Activated CD4-positive, alpha-beta T cell treated with anti-CD3 and anti-CD28 coated beads, Interleukin-2, amount 10 ng/mL, durations not matched to agents 7 days and 5 days (primary cell): ENCODE measurements around the gene KBTBD3. TPM values are rescaled to one million over a fixed set of nuclear protein-coding genes. Genes with fewer than 3 reads are reported as not detected.

ENCODE experiments used
- CTCF ChIA-PET: fragments of 350-600 bp; sonication (Branson Sonifier 250); formaldehyde crosslinking; loops from one replicate; lab custom pipeline; 2021; ENCODE audit warnings: antibody characterized with exemption; lab: Charles Lee
- POLR2A ChIA-PET: fragments of 350-600 bp; sonication (Branson Sonifier 250); formaldehyde crosslinking; loops from one replicate; lab custom pipeline; 2021; ENCODE audit warnings: antibody characterized with exemption; lab: Charles Lee
- DNase-seq: peaks from one replicate; pipeline ENCODE4 v3.0.0-alpha.2; 2020
- H3K27ac Mint-ChIP-seq: one replicate; pipeline ENCODE4 v1.8.0; 2021; ENCODE audit warnings: mild to moderate bottlenecking, moderate library complexity, mixed read lengths
- H3K27me3 Mint-ChIP-seq: one replicate; pipeline ENCODE4 v1.8.0; 2021; ENCODE audit warnings: mixed read lengths
- H3K36me3 Mint-ChIP-seq: one replicate; pipeline ENCODE4 v1.8.0; 2021; ENCODE audit warnings: low read depth, mixed read lengths
- H3K4me1 Mint-ChIP-seq: one replicate; pipeline ENCODE4 v1.8.0; 2021; ENCODE audit warnings: mixed read lengths
- H3K4me3 Mint-ChIP-seq: one replicate; pipeline ENCODE4 v1.8.0; 2021; ENCODE audit warnings: mild to moderate bottlenecking, moderate library complexity, mixed read lengths
- H3K9me3 Mint-ChIP-seq: one replicate; pipeline ENCODE4 v1.8.0; 2021; ENCODE audit warnings: mixed read lengths
- total RNA-seq, 2 experiments: library from RNA; stranded (reverse); gene quantifications; one replicate each; pipeline ENCODE4 v1.2.3, GENCODE V29; 2021

KBTBD3 gene
- total RNA-seq, 2 experiments from 2014 or later: 7.5 to 8.6 TPM

- ChIA-PET CTCF (no interaction called here), POLR2A (no interaction called here)
- DNase-seq: no peak
- Mint-ChIP-seq H3K4me3 (no peak overlapping the region), H3K9me3 (no peaks in the 10 kb centered on the region), H3K27me3 (peaks cover 5% of the 10 kb centered on the region), H3K27ac (no peak overlapping the region), H3K4me1 (no peaks in the 10 kb centered on the region), H3K36me3 (no peaks in the 10 kb centered on the region)
These were observed 26.0 kb downstream of the KBTBD3 start for GRCh38 chr11:106051103-106051502.

GRCh38 chr11:106049727-106050476, 27.2 kb downstream of the KBTBD3 start:
- H3K4me3 Mint-ChIP-seq: no peak overlapping the region
- CTCF ChIA-PET: interaction anchor here (0.7 to 1.5 kb wide), 2 partner anchors 11 to 42 kb away, joined by 3 to 5 read pairs; no protein-coding TSS in a partner anchor
- H3K9me3 Mint-ChIP-seq: no peaks in the 10 kb centered on the region
- no peak for DNase-seq
- H3K27ac Mint-ChIP-seq: no peak overlapping the region
- no peaks in the 10 kb centered on the region for H3K4me1 Mint-ChIP-seq
- peaks cover 5% of the 10 kb centered on the region for H3K27me3 Mint-ChIP-seq
- POLR2A ChIA-PET: no interaction called here
- no peaks in the 10 kb centered on the region for H3K36me3 Mint-ChIP-seq

GRCh38 chr11:106047631-106048030, 29.5 kb downstream of the KBTBD3 start:
- H3K4me1 Mint-ChIP-seq: no peaks in the 10 kb centered on the region

GRCh38 chr11:106043540-106043939, 33.6 kb downstream of the KBTBD3 start:
- ChIA-PET POLR2A (no interaction called here), CTCF (interaction anchor here (1.0 kb wide), 1 partner anchor 33 kb away, joined by 3 read pairs; the partner anchor contains the start of gene KBTBD3)
- Mint-ChIP-seq H3K27me3 (peaks cover 12% of the 10 kb centered on the region), H3K27ac (no peak overlapping the region), H3K4me3 (no peak overlapping the region), H3K9me3 (no peaks in the 10 kb centered on the region), H3K4me1 (no peaks in the 10 kb centered on the region), H3K36me3 (no peaks in the 10 kb centered on the region)
- no peak for DNase-seq

More at GRCh38 chr11:106047631-106048030, 29.5 kb downstream of the KBTBD3 start:
- Mint-ChIP-seq H3K9me3 (no peaks in the 10 kb centered on the region), H3K4me3 (no peak overlapping the region), H3K36me3 (no peaks in the 10 kb centered on the region), H3K27me3 (peaks cover 8% of the 10 kb centered on the region), H3K27ac (no peak overlapping the region)
- no peak for DNase-seq
- CTCF ChIA-PET: interaction anchor here (1.2 kb wide), 1 partner anchor 10 kb away, joined by 3 read pairs; no protein-coding TSS in a partner anchor
- POLR2A ChIA-PET: no interaction called here

- ChIA-PET POLR2A (no interaction called here), CTCF (interaction anchor here (1.1 kb wide), 1 partner anchor 19 kb away, joined by 3 read pairs; no protein-coding TSS in a partner anchor)
- Mint-ChIP-seq H3K27me3 (peaks cover 27% of the 10 kb centered on the region), H3K36me3 (no peaks in the 10 kb centered on the region), H3K27ac (no peak overlapping the region), H3K4me1 (peaks cover 4% of the 10 kb centered on the region), H3K9me3 (peaks cover 3% of the 10 kb centered on the region), H3K4me3 (no peak overlapping the region)
- DNase-seq: no peak
These were observed 44.3 kb downstream of the KBTBD3 start for GRCh38 chr11:106032861-106033260.

GRCh38 chr11:106031936-106032335, 45.2 kb downstream of the KBTBD3 start:
- CTCF ChIA-PET: interaction anchor here (1.1 kb wide), 1 partner anchor 18 kb away, joined by 3 read pairs; no protein-coding TSS in a partner anchor
- H3K27me3 Mint-ChIP-seq: peaks cover 32% of the 10 kb centered on the region

GRCh38 chr11:106031202-106031810, 45.8 kb downstream of the KBTBD3 start:
- H3K36me3 Mint-ChIP-seq: no peaks in the 10 kb centered on the region
- H3K9me3 Mint-ChIP-seq: peaks cover 8% of the 10 kb centered on the region
- POLR2A ChIA-PET: no interaction called here
- DNase-seq: no peak
- H3K4me3 Mint-ChIP-seq: no peak overlapping the region
- H3K4me1 Mint-ChIP-seq: peaks cover 4% of the 10 kb centered on the region
- peaks cover 33% of the 10 kb centered on the region for H3K27me3 Mint-ChIP-seq
- H3K27ac Mint-ChIP-seq: no peak overlapping the region
- CTCF ChIA-PET: no interaction called here

More at GRCh38 chr11:106031936-106032335, 45.2 kb downstream of the KBTBD3 start:
- no peak for DNase-seq
- Mint-ChIP-seq H3K36me3 (no peaks in the 10 kb centered on the region), H3K4me1 (peaks cover 4% of the 10 kb centered on the region), H3K4me3 (no peak overlapping the region), H3K9me3 (peaks cover 8% of the 10 kb centered on the region), H3K27ac (no peak overlapping the region)
- POLR2A ChIA-PET: no interaction called here

GRCh38 chr11:106030609-106031008, 46.5 kb downstream of the KBTBD3 start:
- POLR2A ChIA-PET: no interaction called here
- no peak overlapping the region for H3K4me3 Mint-ChIP-seq

GRCh38 chr11:106022795-106023275, 54.3 kb downstream of the KBTBD3 start:
- DNase-seq: no peak
- peaks cover 20% of the 10 kb centered on the region for H3K27me3 Mint-ChIP-seq
- POLR2A ChIA-PET: no interaction called here
- peaks cover 9% of the 10 kb centered on the region for H3K9me3 Mint-ChIP-seq
- H3K4me1 Mint-ChIP-seq: peaks cover 36% of the 10 kb centered on the region
- H3K36me3 Mint-ChIP-seq: peaks cover 21% of the 10 kb centered on the region
- peak overlapping the region; percentile 93 for H3K4me3 Mint-ChIP-seq
- H3K27ac Mint-ChIP-seq: peak overlapping the region; percentile 91
- CTCF ChIA-PET: interaction anchor here (0.7 kb wide), 1 partner anchor 70 kb away, joined by 3 read pairs; no protein-coding TSS in a partner anchor

More at GRCh38 chr11:106030609-106031008, 46.5 kb downstream of the KBTBD3 start:
- H3K9me3 Mint-ChIP-seq: peaks cover 8% of the 10 kb centered on the region
- peaks cover 35% of the 10 kb centered on the region for H3K27me3 Mint-ChIP-seq
- CTCF ChIA-PET: interaction anchor here (1.4 kb wide), 1 partner anchor 46 kb away, joined by 4 read pairs; the partner anchor contains the start of gene KBTBD3
- H3K4me1 Mint-ChIP-seq: peaks cover 4% of the 10 kb centered on the region
- no peak for DNase-seq
- H3K27ac Mint-ChIP-seq: no peak overlapping the region
- no peaks in the 10 kb centered on the region for H3K36me3 Mint-ChIP-seq

- H3K9me3 Mint-ChIP-seq: peaks cover 7% of the 10 kb centered on the region
- peak within 1 kb of the TSS; percentile 93 for H3K4me3 Mint-ChIP-seq
- DNase-seq: peak; percentile 97
- peaks cover 37% of the 10 kb centered on the region for H3K4me1 Mint-ChIP-seq
- peaks cover 17% of the 10 kb centered on the region for H3K27me3 Mint-ChIP-seq
- ChIA-PET POLR2A (no interaction called here), CTCF (interaction anchor here (0.7 kb wide), 1 partner anchor 71 kb away, joined by 3 read pairs; no protein-coding TSS in a partner anchor)
- H3K36me3 Mint-ChIP-seq: peaks cover 21% of the 10 kb centered on the region
- H3K27ac Mint-ChIP-seq: peak within 1 kb of the TSS; percentile 91
These were observed 55.0 kb downstream of the KBTBD3 start, which contains the start of gene MSANTD4 for GRCh38 chr11:106021967-106022794. Gene MSANTD4, minus strand, starts transcription at chr11:106022240. Its CDS starts 11,323 bp downstream, at chr11:106010917.

- peaks cover 43% of the 10 kb centered on the region for H3K4me1 Mint-ChIP-seq
- peaks cover 23% of the 10 kb centered on the region for H3K36me3 Mint-ChIP-seq
- peak overlapping the region; percentile 93 for H3K4me3 Mint-ChIP-seq
- peaks cover 4% of the 10 kb centered on the region for H3K9me3 Mint-ChIP-seq
- ChIA-PET POLR2A (no interaction called here), CTCF (interaction anchor here (1.1 kb wide), 1 partner anchor 60 kb away, joined by 3 read pairs; no protein-coding TSS in a partner anchor)
- DNase-seq: no peak
- H3K27me3 Mint-ChIP-seq: peaks cover 12% of the 10 kb centered on the region
- H3K27ac Mint-ChIP-seq: peak overlapping the region; percentile 91
These were observed 55.8 kb downstream of the KBTBD3 start for GRCh38 chr11:106021181-106021966.
